CD14-positive monocyte (primary cell): ENCODE data around the gene SLCO2B1. TPM values are rescaled to one million over a fixed set of nuclear protein-coding genes. Genes with fewer than 3 reads are reported as not detected.

Experiments used
- DNase-seq, 3 donors: peaks; one replicate each; pipeline ENCODE4 v3.0.0-alpha.2; 2011 to 2022
- H2AFZ ChIP-seq: 2 replicates; pipeline ENCODE4 v1.6.0; 2012; ENCODE audit warnings: mild to moderate bottlenecking, low read depth, low read length, inconsistent platforms; ENCODE audit not compliant: insufficient read depth, poor library complexity, severe bottlenecking
- H3K27ac ChIP-seq, 2 donors: 1 replicate in 1 of 2; 2 replicates in 1 of 2; pipeline ENCODE4 v1.5.1; 2012 to 2013; ENCODE audit warnings: low read length in 2 of 2, control low read depth in 1 of 2, inconsistent platforms in 1 of 2, low read depth in 1 of 2, mild to moderate bottlenecking in 1 of 2
- H3K27me3 ChIP-seq, 2 donors: one replicate each; pipeline versions ENCODE4 v1.6.0 to v1.6.1; 2011 to 2013; ENCODE audit warnings: low read length in 2 of 2; ENCODE audit not compliant: control insufficient read depth in 2 of 2, insufficient read depth in 2 of 2
- H3K36me3 ChIP-seq, 2 donors: replicated peaks in 1 of 2; 1 replicate in 1 of 2; 2 replicates in 1 of 2; pipeline versions ENCODE4 v1.5.1 to v1.6.1; 2012 to 2013; ENCODE audit warnings: low read length in 2 of 2, control low read depth in 1 of 2, inconsistent platforms in 1 of 2, mild to moderate bottlenecking in 1 of 2; ENCODE audit not compliant: insufficient read depth in 2 of 2, control insufficient read depth in 1 of 2
- H3K4me1 ChIP-seq, 2 donors: 1 replicate in 1 of 2; 2 replicates in 1 of 2; pipeline versions ENCODE4 v1.5.1 to v1.6.1; 2012 to 2013; ENCODE audit warnings: low read length in 2 of 2, control low read depth in 1 of 2, inconsistent platforms in 1 of 2, mild to moderate bottlenecking in 1 of 2, moderate library complexity in 1 of 2; ENCODE audit not compliant: insufficient read depth in 2 of 2, control insufficient read depth in 1 of 2
- H3K4me2 ChIP-seq: replicated peaks from 2 replicates; pipeline ENCODE3; 2012; ENCODE audit warnings: low read length, moderate library complexity, mild to moderate bottlenecking; ENCODE audit not compliant: poor library complexity, severe bottlenecking; ENCODE audit errors: extremely low read depth
- H3K4me3 ChIP-seq, 3 experiments: fragments of 200-600 bp in 1 of 3; sonication (generic) in 1 of 3; replicated peaks in 1 of 3; 1 replicate in 2 of 3; 2 replicates in 1 of 3; pipeline ENCODE4 v1.5.1; 2011 to 2013; ENCODE audit warnings: low read length in 3 of 3, mild to moderate bottlenecking in 3 of 3, control low read depth in 2 of 3, low read depth in 2 of 3, inconsistent platforms in 1 of 3, moderate library complexity in 1 of 3
- H3K79me2 ChIP-seq: 2 replicates; pipeline ENCODE4 v1.6.0; 2012; ENCODE audit warnings: mild to moderate bottlenecking, control low read depth, inconsistent platforms, low read length, moderate library complexity; ENCODE audit not compliant: insufficient read depth
- H3K9ac ChIP-seq: 2 replicates; pipeline ENCODE4 v1.6.0; 2017; ENCODE audit warnings: low read length, mild to moderate bottlenecking; ENCODE audit not compliant: insufficient read depth, poor library complexity, severe bottlenecking
- H3K9me3 ChIP-seq, 2 donors: replicated peaks in 1 of 2; 1 replicate in 1 of 2; 2 replicates in 1 of 2; pipeline versions ENCODE4 v1.5.1 to v1.6.1; 2012 to 2013; ENCODE audit warnings: low read length in 2 of 2, control low read depth in 1 of 2; ENCODE audit not compliant: control insufficient read depth in 1 of 2, insufficient read depth in 1 of 2
- H4K20me1 ChIP-seq: 2 replicates; pipeline ENCODE4 v1.6.0; 2012; ENCODE audit warnings: mild to moderate bottlenecking, low read length, control low read depth, moderate library complexity; ENCODE audit not compliant: insufficient read depth
- H3K27ac Mint-ChIP-seq, 7 donors: one replicate each; pipeline ENCODE4 v1.8.0; 2020; ENCODE audit warnings: mild to moderate bottlenecking in 7 of 7, mixed read lengths in 7 of 7, moderate library complexity in 6 of 7, inconsistent platforms in 2 of 7
- H3K27me3 Mint-ChIP-seq, 3 donors: one replicate each; pipeline ENCODE4 v1.8.0; 2021 to 2022; ENCODE audit warnings: low read depth in 3 of 3, mild to moderate bottlenecking in 3 of 3, mixed read lengths in 3 of 3, moderate library complexity in 3 of 3, inconsistent platforms in 1 of 3
- H3K36me3 Mint-ChIP-seq, 2 donors: one replicate each; pipeline ENCODE4 v1.8.0; 2020; ENCODE audit warnings: mixed read lengths in 2 of 2, inconsistent platforms in 1 of 2, mild to moderate bottlenecking in 1 of 2
- H3K4me1 Mint-ChIP-seq: one replicate; pipeline ENCODE4 v1.8.0; 2020; ENCODE audit warnings: mild to moderate bottlenecking, mixed read lengths
- H3K4me3 Mint-ChIP-seq, 2 donors: one replicate each; pipeline ENCODE4 v1.8.0; 2020; ENCODE audit warnings: mild to moderate bottlenecking in 2 of 2, mixed read lengths in 2 of 2, moderate library complexity in 1 of 2
- H3K9me3 Mint-ChIP-seq, 7 donors: one replicate each; pipeline ENCODE4 v1.8.0; 2020 to 2022; ENCODE audit warnings: mixed read lengths in 7 of 7, mild to moderate bottlenecking in 6 of 7, moderate library complexity in 6 of 7, inconsistent platforms in 2 of 7
- WGBS: methylation state at CpG from one replicate; pipeline ENCODE4 v1.1.5; 2013; ENCODE audit warnings: missing lambda C conversion rate; ENCODE audit not compliant: insufficient coverage; 5-methylcytosine and 5-hydroxymethylcytosine counted together
- intact Hi-C, 2 donors: fragments of 100-400 bp; cut with micrococcal nuclease; formaldehyde crosslinking; loops; one replicate each; pipeline versions ENCODE4 v1.15.0 to v1.15.1; 2023
- polyA plus RNA-seq, 3 donors: library from polyadenylated mRNA; depleted of rRNA in 1 of 3; unstranded in 2 of 3; stranded (reverse) in 1 of 3; fragments of 300-500 nt in 2 of 3; fragments of >200 nt in 1 of 3; fragmentation: Illumina TruSeq in 2 of 3; gene quantifications; 1 replicate in 2 of 3; 2 replicates in 1 of 3; pipeline ENCODE4 v1.2.3, GENCODE V29; 2012 to 2021
- TF ChIP-seq, protein P1 (sequence below): fragments of 200-600 bp; IDR thresholded peaks from one replicate; pipeline ENCODE4 v1.8.0; 2022; ENCODE audit warnings: antibody characterized with exemption, mild to moderate bottlenecking

The SLCO2B1 gene
- polyA plus RNA-seq, 3 donors, result 0.13 to 0.47 TPM; not detected in 1

DNA sequence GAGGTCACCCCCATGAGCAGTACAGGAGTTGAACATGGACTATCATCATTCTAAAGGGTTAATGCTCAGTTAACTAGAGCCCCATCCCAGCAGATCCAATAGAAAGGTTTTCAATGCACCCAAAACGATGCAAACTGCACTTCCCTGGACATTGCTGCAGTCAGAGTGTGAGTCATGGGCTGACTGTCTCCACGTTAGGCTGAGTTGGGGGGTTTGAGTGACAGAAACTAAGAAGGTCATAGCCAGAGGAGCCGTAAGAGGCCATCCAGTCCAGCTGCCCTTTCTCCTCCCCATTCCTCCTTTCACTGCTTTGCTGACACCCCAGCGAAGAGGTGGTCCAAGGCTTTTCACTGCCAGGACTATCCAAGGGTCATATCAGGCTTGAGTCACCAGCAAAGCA, 43.7 kb upstream of the SLCO2B1 start:
- Histone ChIP-seq H3K9me3 (no peaks in the 10 kb centered on the region), H3K9ac (no peak overlapping the region), H3K36me3 (no peaks in the 10 kb centered on the region), H3K27ac (no peak overlapping the region), H4K20me1 (no peaks in the 10 kb centered on the region), H3K4me1 (no peaks in the 10 kb centered on the region), H3K79me2 (no peaks in the 10 kb centered on the region), H3K4me2 (no peak overlapping the region), H2AFZ (no peak overlapping the region), H3K4me3 (no peak overlapping the region), H3K27me3 (no peaks in the 10 kb centered on the region)
- H3K4me3 Mint-ChIP-seq, result no peak overlapping the region
- H3K27ac Mint-ChIP-seq, result no peak overlapping the region
- 84% methylated on average over 3 of the region's 4 CpGs for WGBS
- intact Hi-C loops, result no loop called here
- H3K27me3 Mint-ChIP-seq, result peaks cover 4 to 19% (median 8%) of the 10 kb centered on the region in 3 donors
- TF ChIP-seq, protein P1, sequence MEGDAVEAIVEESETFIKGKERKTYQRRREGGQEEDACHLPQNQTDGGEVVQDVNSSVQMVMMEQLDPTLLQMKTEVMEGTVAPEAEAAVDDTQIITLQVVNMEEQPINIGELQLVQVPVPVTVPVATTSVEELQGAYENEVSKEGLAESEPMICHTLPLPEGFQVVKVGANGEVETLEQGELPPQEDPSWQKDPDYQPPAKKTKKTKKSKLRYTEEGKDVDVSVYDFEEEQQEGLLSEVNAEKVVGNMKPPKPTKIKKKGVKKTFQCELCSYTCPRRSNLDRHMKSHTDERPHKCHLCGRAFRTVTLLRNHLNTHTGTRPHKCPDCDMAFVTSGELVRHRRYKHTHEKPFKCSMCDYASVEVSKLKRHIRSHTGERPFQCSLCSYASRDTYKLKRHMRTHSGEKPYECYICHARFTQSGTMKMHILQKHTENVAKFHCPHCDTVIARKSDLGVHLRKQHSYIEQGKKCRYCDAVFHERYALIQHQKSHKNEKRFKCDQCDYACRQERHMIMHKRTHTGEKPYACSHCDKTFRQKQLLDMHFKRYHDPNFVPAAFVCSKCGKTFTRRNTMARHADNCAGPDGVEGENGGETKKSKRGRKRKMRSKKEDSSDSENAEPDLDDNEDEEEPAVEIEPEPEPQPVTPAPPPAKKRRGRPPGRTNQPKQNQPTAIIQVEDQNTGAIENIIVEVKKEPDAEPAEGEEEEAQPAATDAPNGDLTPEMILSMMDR, result no peak
- H3K36me3 Mint-ChIP-seq, result no peaks in the 10 kb centered on the region
- no peak for DNase-seq
- H3K9me3 Mint-ChIP-seq, result peaks cover 0 to 8% (median 4%) of the 10 kb centered on the region in 7 donors
- H3K4me1 Mint-ChIP-seq, result no peaks in the 10 kb centered on the region

DNA sequence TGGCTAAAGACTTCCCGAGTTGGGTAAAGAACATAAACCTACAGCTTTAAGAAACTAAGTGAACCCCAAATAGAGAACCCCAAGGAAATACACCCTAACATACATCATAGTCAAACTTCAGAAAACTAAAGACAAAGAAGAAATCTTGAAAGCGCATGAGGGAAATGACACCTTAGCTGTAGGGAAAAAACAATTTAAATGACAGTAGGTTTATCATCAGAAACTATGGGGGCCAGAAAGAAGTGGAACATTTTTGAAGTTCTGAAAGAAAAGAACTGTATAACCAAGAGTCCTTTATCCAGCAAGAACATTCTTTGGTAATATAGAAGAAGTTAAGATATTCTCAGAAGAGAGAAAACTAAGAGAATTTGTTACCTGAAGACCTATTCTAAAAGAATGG, 38.7 kb upstream of the SLCO2B1 start:
- Histone ChIP-seq H4K20me1 (no peaks in the 10 kb centered on the region), H3K4me3 (no peak overlapping the region), H3K27me3 (no peaks in the 10 kb centered on the region), H3K9me3 (peaks cover 0 to 5% of the 10 kb centered on the region in 2 donors), H3K4me2 (no peak overlapping the region), H3K27ac (no peak overlapping the region), H2AFZ (no peak overlapping the region), H3K4me1 (no peaks in the 10 kb centered on the region), H3K36me3 (no peaks in the 10 kb centered on the region), H3K79me2 (no peaks in the 10 kb centered on the region), H3K9ac (no peak overlapping the region)
- no CpG with 5 or more reads among the region's 2 CpGs for WGBS
- Mint-ChIP-seq H3K36me3 (no peaks in the 10 kb centered on the region), H3K27me3 (peaks cover 3 to 17% (median 7%) of the 10 kb centered on the region in 3 donors), H3K9me3 (peaks cover 7 to 22% (median 13%) of the 10 kb centered on the region in 7 donors), H3K4me1 (no peaks in the 10 kb centered on the region), H3K27ac (no peak overlapping the region), H3K4me3 (no peak overlapping the region)
- intact Hi-C loops, result no loop called here
- DNase-seq, result no peak
- TF ChIP-seq, protein P1, result no peak
